ENCODE results near the gene DMBX1. TPM values are rescaled to one million over a fixed set of nuclear protein-coding genes. Genes with fewer than 3 reads are reported as not detected.
A peak's percentile ranks its signal among the peaks of the same experiment; 100 is the strongest.

The DMBX1 gene
- total RNA-seq, 6 donors from 2014 or later, result not detected

GRCh38 chr1:46479744-46480350, 9.8 kb upstream of the DMBX1 start:
- peaks cover 0 to 2% (median 0%) of the 10 kb centered on the region in 4 donors for H3K27me3 ChIP-seq
- peak in 1 of 2 donors; percentile 59 for DNase-seq
- no peak overlapping the region for H3K27ac ChIP-seq
- no peaks in the 10 kb centered on the region for H3K4me1 ChIP-seq
- whole genome bisulfite sequencing, 2 donors, result 55 to 56% methylated on average over 3 to 17 of the region's 17 CpGs
- no peak for TF ChIP-seq CTCF (IDR thresholded peaks at IDR 0.05)
- no peak for TF ChIP-seq EP300 (IDR thresholded peaks at IDR 0.05)
- no peak for TF ChIP-seq POLR2A (IDR thresholded peaks at IDR 0.05)
- TF ChIP-seq POLR2AphosphoS5 (IDR thresholded peaks at IDR 0.05), result no peak
- H3K4me3 ChIP-seq, result no peak overlapping the region
- ATAC-seq (ENCODE audit: low FRiP score in 2 of 2), result no peak
- no peaks in the 10 kb centered on the region for H3K36me3 ChIP-seq
- no peaks in the 10 kb centered on the region for H3K9me3 ChIP-seq

- ATAC-seq (ENCODE audit: low FRiP score in 2 of 2), result no peak
- TF ChIP-seq EP300 (IDR thresholded peaks at IDR 0.05) (no peak), POLR2A (IDR thresholded peaks at IDR 0.05) (no peak), POLR2AphosphoS5 (IDR thresholded peaks at IDR 0.05) (no peak), CTCF (IDR thresholded peaks at IDR 0.05) (no peak)
- Histone ChIP-seq H3K27me3 (peaks cover 0 to 14% (median 4%) of the 10 kb centered on the region in 4 donors), H3K4me1 (peaks cover 0 to 4% (median 0%) of the 10 kb centered on the region in 4 donors), H3K27ac (no peak overlapping the region), H3K9me3 (no peaks in the 10 kb centered on the region), H3K36me3 (no peaks in the 10 kb centered on the region), H3K4me3 (no peak overlapping the region)
- DNase-seq, result no peak
- WGBS, 2 donors, result 22 to 23% methylated on average over 5 to 7 of the region's 7 CpGs
These were observed 8.5 kb upstream of the DMBX1 start for GRCh38 chr1:46480959-46481646.

GRCh38 chr1:46481961-46482360, 7.7 kb upstream of the DMBX1 start:
- no peak for TF ChIP-seq POLR2AphosphoS5 (IDR thresholded peaks at IDR 0.05)
- no peak for TF ChIP-seq CTCF (IDR thresholded peaks at IDR 0.05)
- TF ChIP-seq POLR2A (IDR thresholded peaks at IDR 0.05), result no peak
- TF ChIP-seq EP300 (IDR thresholded peaks at IDR 0.05), result no peak
- DNase-seq (no peak), ATAC-seq (ENCODE audit: low FRiP score in 2 of 2) (no peak)
- Histone ChIP-seq H3K4me1 (peaks cover 0 to 4% (median 0%) of the 10 kb centered on the region in 4 donors), H3K27me3 (peaks cover 0 to 16% (median 5%) of the 10 kb centered on the region in 4 donors), H3K27ac (no peak overlapping the region), H3K36me3 (no peaks in the 10 kb centered on the region), H3K4me3 (no peak overlapping the region), H3K9me3 (no peaks in the 10 kb centered on the region)
- WGBS, 2 donors, result 51 to 72% methylated on average over 4 of the region's 4 CpGs

- H3K36me3 ChIP-seq, result no peaks in the 10 kb centered on the region
- H3K4me3 ChIP-seq, result no peak overlapping the region
- TF ChIP-seq POLR2AphosphoS5 (IDR thresholded peaks at IDR 0.05) (no peak), EP300 (IDR thresholded peaks at IDR 0.05) (no peak), POLR2A (IDR thresholded peaks at IDR 0.05) (no peak), CTCF (IDR thresholded peaks at IDR 0.05) (no peak)
- peaks cover 0 to 22% (median 10%) of the 10 kb centered on the region in 4 donors for H3K27me3 ChIP-seq
- no peak overlapping the region for H3K27ac ChIP-seq
- DNase-seq (peak in 1 of 2 donors; percentile 52), ATAC-seq (ENCODE audit: low FRiP score in 2 of 2) (no peak)
- no peaks in the 10 kb centered on the region for H3K9me3 ChIP-seq
- 88 to 93% methylated on average over 11 to 12 of the region's 12 CpGs for WGBS, 2 donors
- H3K4me1 ChIP-seq, result peaks cover 0 to 5% (median 0%) of the 10 kb centered on the region in 4 donors
These were observed 6.0 kb upstream of the DMBX1 start for GRCh38 chr1:46483589-46483988.
